ENCODE data around the gene LHFPL4.

Gene LHFPL4

DNA sequence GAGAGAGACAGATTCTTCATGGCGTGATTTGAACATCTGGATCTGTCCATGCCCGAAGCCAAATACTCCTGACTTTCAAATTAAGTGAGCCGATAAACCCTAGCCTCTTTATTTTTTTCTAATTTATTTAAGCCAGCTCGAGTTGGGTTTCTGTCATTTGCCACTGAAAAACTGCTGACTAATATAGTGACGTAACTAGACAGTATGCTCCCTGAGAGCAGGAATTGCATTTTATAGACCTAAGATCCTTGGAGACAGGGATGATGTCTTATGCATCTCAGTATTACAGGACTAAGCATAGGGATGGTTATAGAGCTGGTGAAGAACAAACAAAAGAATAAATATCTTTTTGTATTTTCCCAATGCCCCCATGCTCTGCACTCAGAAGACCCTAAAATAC, 4.6 kb downstream of the LHFPL4 start:
- TF ChIP-seq CEBPB (IDR thresholded peaks at IDR 0.05), result no peak
- no peak for TF ChIP-seq TEAD4 (IDR thresholded peaks at IDR 0.05)
- TF ChIP-seq EP300 (IDR thresholded peaks at IDR 0.05; ENCODE audit: borderline replicate concordance), result no peak
- TF ChIP-seq, protein P1, sequence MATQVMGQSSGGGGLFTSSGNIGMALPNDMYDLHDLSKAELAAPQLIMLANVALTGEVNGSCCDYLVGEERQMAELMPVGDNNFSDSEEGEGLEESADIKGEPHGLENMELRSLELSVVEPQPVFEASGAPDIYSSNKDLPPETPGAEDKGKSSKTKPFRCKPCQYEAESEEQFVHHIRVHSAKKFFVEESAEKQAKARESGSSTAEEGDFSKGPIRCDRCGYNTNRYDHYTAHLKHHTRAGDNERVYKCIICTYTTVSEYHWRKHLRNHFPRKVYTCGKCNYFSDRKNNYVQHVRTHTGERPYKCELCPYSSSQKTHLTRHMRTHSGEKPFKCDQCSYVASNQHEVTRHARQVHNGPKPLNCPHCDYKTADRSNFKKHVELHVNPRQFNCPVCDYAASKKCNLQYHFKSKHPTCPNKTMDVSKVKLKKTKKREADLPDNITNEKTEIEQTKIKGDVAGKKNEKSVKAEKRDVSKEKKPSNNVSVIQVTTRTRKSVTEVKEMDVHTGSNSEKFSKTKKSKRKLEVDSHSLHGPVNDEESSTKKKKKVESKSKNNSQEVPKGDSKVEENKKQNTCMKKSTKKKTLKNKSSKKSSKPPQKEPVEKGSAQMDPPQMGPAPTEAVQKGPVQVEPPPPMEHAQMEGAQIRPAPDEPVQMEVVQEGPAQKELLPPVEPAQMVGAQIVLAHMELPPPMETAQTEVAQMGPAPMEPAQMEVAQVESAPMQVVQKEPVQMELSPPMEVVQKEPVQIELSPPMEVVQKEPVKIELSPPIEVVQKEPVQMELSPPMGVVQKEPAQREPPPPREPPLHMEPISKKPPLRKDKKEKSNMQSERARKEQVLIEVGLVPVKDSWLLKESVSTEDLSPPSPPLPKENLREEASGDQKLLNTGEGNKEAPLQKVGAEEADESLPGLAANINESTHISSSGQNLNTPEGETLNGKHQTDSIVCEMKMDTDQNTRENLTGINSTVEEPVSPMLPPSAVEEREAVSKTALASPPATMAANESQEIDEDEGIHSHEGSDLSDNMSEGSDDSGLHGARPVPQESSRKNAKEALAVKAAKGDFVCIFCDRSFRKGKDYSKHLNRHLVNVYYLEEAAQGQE (IDR thresholded peaks at IDR 0.05; ENCODE audit: low read depth), result no peak
- TF ChIP-seq EGR1 (IDR thresholded peaks at IDR 0.05), result no peak
- no peak for TF ChIP-seq CREB1 (IDR thresholded peaks at IDR 0.05; ENCODE audit: low read depth)
- TF ChIP-seq TAF1 (IDR thresholded peaks at IDR 0.05; ENCODE audit: low read depth), result no peak
- TF ChIP-seq, protein P2, sequence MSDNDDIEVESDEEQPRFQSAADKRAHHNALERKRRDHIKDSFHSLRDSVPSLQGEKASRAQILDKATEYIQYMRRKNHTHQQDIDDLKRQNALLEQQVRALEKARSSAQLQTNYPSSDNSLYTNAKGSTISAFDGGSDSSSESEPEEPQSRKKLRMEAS (IDR thresholded peaks at IDR 0.05), result no peak
- no peak for TF ChIP-seq TCF12 (IDR thresholded peaks at IDR 0.05; ENCODE audit: low read depth)
- no peak for TF ChIP-seq YY1 (IDR thresholded peaks at IDR 0.05; ENCODE audit: low read depth)
- TF ChIP-seq ZBTB7A (IDR thresholded peaks at IDR 0.05; ENCODE audit: low read depth), result no peak
- TF ChIP-seq, protein P3, sequence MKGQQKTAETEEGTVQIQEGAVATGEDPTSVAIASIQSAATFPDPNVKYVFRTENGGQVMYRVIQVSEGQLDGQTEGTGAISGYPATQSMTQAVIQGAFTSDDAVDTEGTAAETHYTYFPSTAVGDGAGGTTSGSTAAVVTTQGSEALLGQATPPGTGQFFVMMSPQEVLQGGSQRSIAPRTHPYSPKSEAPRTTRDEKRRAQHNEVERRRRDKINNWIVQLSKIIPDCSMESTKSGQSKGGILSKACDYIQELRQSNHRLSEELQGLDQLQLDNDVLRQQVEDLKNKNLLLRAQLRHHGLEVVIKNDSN (IDR thresholded peaks at IDR 0.05), result no peak
- TF ChIP-seq RAD21 (IDR thresholded peaks at IDR 0.05; ENCODE audit: low read depth), result no peak
- TF ChIP-seq FOXM1 (IDR thresholded peaks at IDR 0.05; ENCODE audit: borderline replicate concordance, low read depth), result no peak
- TF ChIP-seq NFIC (IDR thresholded peaks at IDR 0.05), result no peak

DNA sequence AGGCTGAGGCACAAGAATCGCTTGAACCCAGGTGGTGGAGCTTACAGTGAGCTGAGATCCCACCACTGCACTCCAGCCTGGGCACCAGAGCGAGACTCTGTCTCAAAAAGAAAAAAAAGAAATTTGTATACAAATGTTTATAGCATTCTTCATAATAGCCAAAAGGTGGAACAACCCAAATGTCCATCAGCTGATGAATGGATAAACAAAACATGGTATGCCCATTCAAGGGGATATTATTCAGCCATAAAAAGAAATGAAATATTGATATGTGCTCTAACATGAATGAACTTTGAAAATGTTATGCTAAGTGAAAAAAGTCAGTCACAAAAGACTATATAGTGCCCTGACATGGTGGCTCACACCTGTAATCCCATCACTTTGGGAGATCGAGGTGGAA, 11.4 kb downstream of the LHFPL4 start:
- TF ChIP-seq, protein P1 (IDR thresholded peaks at IDR 0.05; ENCODE audit: low read depth), result no peak

DNA sequence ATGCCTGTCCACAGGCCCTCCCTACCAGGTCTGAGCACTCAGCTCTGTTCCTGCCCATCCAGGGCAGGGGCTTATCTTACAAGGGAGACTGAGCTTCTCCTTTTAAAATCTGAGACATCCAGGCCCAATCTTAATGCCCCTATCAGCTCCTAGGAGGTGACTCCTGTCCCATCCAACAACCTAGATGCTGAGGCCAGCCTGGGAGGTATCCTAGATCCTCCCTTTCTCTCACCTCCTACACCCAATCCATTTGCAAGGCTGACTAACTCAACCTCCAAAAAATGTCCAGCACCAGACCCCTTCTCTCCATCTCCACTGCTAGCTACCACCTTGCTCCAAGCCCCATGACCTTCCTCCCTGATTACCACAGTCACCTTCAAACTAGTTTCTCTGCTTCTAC, 17.4 kb downstream of the LHFPL4 start:
- TF ChIP-seq, protein P1 (IDR thresholded peaks at IDR 0.05; ENCODE audit: low read depth), result no peak
- TF ChIP-seq CREB1 (IDR thresholded peaks at IDR 0.05; ENCODE audit: low read depth) (no peak), ZBTB7A (IDR thresholded peaks at IDR 0.05; ENCODE audit: low read depth) (no peak), EGR1 (IDR thresholded peaks at IDR 0.05) (no peak), TCF12 (IDR thresholded peaks at IDR 0.05; ENCODE audit: low read depth) (no peak), EP300 (IDR thresholded peaks at IDR 0.05; ENCODE audit: borderline replicate concordance) (no peak), FOXM1 (IDR thresholded peaks at IDR 0.05; ENCODE audit: borderline replicate concordance, low read depth) (no peak), RAD21 (IDR thresholded peaks at IDR 0.05; ENCODE audit: low read depth) (no peak), YY1 (IDR thresholded peaks at IDR 0.05; ENCODE audit: low read depth) (no peak), TEAD4 (IDR thresholded peaks at IDR 0.05) (no peak), CEBPB (IDR thresholded peaks at IDR 0.05) (no peak), NFIC (IDR thresholded peaks at IDR 0.05) (no peak), TAF1 (IDR thresholded peaks at IDR 0.05; ENCODE audit: low read depth) (no peak)
- TF ChIP-seq, protein P3 (IDR thresholded peaks at IDR 0.05), result no peak
- TF ChIP-seq, protein P2 (IDR thresholded peaks at IDR 0.05), result no peak

DNA sequence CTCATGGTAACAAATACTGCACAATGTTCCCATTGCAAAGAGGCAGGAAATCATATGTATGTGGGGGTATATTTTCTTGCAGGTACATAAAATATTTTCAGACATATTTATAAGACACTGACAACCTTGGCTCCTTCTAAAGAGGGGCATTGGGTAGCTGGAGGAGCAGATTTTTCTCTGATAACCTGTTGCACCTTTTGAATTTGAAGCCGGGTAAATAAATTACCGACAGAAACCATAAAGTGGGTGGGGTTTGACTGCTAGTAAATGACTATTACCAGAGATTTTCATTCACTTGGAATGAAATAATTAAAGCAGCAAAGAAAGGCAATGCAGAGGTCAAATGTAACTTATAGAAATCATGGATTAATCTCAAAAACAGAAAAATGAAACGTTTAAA, 19.2 kb downstream of the LHFPL4 start:
- TF ChIP-seq YY1 (IDR thresholded peaks at IDR 0.05; ENCODE audit: low read depth) (no peak), CREB1 (IDR thresholded peaks at IDR 0.05; ENCODE audit: low read depth) (no peak), CEBPB (IDR thresholded peaks at IDR 0.05) (no peak)

DNA sequence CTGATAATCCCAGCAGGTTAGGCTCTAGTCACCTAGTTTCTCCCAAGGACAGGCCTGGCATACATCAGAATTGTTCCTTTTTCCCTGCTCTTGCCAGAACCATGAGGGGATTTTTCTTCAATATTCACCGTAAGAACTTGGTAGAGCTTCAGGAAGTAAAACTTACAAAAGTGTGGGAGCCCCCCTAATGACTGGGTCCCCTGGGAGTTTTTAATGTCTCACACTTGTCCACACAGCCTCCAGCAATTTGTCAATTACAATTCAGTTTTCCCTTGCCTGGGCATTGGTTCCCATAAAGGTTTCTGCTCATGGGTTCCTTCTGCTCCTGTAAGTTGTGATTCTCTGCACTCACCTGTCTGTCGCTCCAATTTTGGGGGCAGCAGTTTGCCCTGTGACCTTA, 28.5 kb downstream of the LHFPL4 start:
- TF ChIP-seq, protein P1 (IDR thresholded peaks at IDR 0.05; ENCODE audit: low read depth), result no peak
- TF ChIP-seq TAF1 (IDR thresholded peaks at IDR 0.05; ENCODE audit: low read depth) (no peak), EP300 (IDR thresholded peaks at IDR 0.05; ENCODE audit: borderline replicate concordance) (no peak), EGR1 (IDR thresholded peaks at IDR 0.05) (no peak), ZBTB7A (IDR thresholded peaks at IDR 0.05; ENCODE audit: low read depth) (no peak), CEBPB (IDR thresholded peaks at IDR 0.05) (no peak), YY1 (IDR thresholded peaks at IDR 0.05; ENCODE audit: low read depth) (no peak), TCF12 (IDR thresholded peaks at IDR 0.05; ENCODE audit: low read depth) (no peak), TEAD4 (IDR thresholded peaks at IDR 0.05) (no peak), CREB1 (IDR thresholded peaks at IDR 0.05; ENCODE audit: low read depth) (no peak), RAD21 (IDR thresholded peaks at IDR 0.05; ENCODE audit: low read depth) (no peak)
- TF ChIP-seq, protein P2 (IDR thresholded peaks at IDR 0.05), result no peak

All from Ishikawa (cell line).